Measurements from ENCODE around the gene RPP40. TPM values are rescaled to one million over a fixed set of nuclear protein-coding genes. Genes with fewer than 3 reads are reported as not detected.
"Not testable (repeated sequence)": the region's sequence is repeated elsewhere in the genome, so short reads cannot be mapped to it uniquely, and the experiment has no call there.

RPP40 gene, protein sequence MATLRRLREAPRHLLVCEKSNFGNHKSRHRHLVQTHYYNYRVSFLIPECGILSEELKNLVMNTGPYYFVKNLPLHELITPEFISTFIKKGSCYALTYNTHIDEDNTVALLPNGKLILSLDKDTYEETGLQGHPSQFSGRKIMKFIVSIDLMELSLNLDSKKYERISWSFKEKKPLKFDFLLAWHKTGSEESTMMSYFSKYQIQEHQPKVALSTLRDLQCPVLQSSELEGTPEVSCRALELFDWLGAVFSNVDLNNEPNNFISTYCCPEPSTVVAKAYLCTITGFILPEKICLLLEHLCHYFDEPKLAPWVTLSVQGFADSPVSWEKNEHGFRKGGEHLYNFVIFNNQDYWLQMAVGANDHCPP
- 13.4 and 15.0 TPM in 2 replicates for total RNA-seq

DNA sequence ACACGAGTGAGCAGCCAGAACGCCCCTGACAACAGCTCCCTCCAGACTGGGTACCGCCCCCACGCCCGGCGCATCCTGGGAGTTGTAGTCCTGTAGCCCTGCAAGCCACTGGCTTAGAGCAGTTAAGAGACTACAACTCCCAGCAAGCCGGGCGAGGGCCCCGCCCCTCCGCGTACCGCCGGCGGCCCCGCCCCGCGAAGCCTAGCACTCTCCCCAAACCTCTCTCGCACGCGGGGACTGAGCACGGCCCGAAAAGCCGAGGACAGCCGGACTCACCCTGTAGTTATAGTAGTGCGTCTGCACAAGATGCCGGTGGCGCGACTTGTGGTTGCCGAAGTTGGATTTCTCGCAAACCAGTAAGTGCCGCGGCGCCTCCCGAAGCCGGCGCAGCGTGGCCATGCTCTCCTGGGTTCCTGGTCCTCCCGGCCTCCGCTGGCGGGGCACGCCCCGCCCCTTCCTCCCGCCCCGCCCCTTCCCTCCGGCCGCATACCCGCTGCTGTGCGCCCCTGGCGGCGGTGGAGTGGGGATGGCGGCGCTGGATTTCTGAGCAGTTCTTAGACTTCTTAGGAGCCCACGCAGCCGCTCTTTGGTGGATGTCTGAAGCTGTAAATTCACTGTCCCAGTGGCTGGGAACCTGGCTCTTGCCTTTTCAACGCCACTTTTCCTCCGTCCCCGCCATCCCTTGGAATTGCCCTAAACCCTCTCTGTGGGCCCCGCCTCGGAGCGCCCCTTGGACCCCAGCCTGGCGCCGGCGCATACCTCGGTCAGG lies at the start of gene RPP40:
Gene RPP40 (minus strand): TSS at position 434 of the 769 bp plus-strand sequence. CDS start 35 bp downstream, at position 399.
- peak; percentile 98 for DNase-seq

DNA sequence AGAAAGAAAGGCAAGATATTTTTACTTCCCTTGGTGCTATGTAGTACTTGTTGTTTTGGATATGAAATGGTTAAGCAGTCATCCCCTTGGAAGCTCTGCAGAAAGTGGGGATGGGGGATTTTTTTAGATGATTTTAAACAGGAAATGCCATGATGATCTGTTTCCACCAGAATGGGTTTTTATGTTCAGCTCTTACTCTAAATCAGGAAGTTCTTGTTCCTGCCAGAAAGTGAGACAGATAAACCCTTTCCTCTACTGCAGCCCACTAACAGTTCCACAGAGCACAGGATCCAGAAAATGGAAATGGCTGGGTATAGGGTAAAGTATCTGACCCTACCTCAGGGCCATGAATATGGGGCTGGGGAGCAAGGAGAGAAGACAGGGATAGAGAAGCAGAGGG lies 49.2 kb upstream of the RPP40 start:
- DNase-seq = peak; percentile 78

DNA sequence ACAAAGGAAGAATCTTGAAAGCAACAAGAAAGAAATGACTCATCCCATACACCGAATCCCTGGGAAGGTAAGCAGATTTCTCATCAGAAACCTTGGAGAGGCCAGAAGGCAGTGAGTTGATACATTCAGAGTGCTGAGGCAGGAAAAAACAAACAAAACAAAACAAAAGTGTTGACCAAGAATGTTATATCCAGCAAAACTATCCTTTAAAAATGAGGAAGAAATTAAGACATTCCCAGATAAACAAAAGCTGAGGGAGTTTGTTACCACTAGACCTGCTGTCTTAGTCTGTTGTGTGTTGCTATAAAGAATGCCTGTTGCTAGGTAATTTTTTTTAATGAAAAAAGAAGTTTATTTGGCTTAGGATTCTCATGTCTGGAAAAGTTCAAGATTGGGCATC lies 47.6 kb upstream of the RPP40 start:
- DNase-seq = no peak

DNA sequence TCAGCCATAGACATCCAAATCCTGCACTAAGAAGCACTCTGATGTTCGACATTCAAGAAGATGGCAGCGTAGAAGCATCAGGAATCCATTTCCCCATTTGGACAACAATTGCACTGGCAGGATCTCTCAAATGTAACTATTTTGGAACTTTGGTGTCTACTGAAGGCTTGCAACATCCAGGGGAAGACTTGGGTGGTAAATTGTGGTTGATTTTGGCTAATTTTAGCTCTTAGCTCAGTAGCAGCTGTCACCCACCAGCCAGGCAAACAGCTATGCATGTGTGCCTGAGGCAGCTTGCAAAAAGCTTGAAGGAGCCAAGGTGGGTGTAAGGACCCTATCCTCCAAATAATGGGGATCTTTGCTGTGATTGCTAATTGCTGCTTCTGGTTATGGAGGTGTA lies 46.2 kb upstream of the RPP40 start:
- DNase-seq = no peak

DNA sequence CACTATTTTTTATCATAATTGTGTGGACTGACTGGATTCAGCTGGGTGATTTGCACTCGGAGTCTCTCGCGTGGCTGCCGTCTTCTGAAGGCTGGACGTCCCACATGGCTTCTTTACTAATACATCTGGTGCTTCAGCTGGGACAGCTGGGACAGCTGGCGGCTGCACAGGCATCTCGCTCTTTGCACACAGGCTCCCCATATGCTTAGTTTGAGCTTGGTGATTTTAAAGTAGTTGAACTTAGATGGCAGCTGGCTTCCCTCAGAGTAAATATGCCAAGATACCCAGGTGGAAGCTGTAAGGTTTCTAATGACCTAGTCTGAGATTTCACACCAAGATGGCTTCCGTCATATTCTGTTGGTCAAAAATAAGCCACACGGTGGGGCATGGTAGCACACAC lies 42.6 kb upstream of the RPP40 start:
- DNase-seq = no peak

DNA sequence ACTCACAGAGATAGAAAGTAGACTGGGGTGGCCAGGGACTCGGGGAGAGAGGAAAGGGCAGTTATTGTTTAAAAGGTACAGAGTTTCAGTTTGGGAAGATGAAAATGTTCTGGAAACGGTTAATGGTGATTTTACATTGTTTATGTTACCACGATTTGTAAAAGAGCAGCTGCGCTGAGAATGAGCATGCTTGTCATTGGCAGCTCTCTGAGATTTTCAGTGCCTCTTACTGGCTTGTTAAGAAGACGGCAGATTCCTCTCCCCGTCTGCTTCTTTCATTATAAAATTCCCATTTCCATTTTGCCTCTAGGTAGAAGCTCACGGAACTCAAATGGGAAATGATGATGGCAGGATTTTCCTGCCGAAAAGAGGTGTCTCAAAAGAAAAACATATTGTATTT lies 41.6 kb upstream of the RPP40 start:
- DNase-seq = no peak

DNA sequence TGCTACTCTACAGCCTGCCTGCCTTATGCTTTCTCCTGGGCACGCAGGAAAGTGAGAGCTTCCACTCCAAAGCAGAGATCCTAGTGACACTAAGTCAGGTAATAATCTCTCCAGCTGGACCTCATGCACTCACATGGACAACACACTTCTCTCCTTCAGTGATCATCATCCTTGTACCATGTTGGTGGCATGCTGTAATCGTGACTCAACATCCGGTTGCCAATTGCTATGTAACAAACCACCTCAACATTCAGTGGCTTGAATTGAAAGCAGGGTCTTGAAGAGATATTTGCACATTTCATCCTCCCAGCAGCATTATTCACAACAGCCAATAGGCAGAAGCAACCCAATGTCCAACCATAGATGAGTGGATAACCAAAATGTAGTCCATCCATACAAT lies 41.0 kb upstream of the RPP40 start:
- no peak for DNase-seq

DNA sequence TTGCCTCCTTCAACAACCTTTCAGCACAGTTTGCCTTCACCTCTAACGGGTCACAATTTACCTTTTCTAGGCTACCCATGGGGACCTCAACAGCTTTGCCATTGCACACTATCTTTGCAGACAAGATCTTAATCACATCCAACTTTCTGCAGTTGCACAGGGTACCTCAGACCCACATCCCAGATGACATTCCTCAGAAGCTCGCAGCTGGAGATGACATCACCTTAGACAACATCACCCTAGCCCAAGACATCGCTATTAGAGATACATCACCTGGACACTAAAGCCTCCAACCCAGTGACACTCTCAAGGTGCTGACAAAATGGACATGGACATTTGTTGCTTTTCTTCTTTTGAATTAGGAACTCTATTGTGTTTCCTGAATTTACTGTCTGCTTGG lies 38.6 kb upstream of the RPP40 start:
- DNase-seq = no peak

DNA sequence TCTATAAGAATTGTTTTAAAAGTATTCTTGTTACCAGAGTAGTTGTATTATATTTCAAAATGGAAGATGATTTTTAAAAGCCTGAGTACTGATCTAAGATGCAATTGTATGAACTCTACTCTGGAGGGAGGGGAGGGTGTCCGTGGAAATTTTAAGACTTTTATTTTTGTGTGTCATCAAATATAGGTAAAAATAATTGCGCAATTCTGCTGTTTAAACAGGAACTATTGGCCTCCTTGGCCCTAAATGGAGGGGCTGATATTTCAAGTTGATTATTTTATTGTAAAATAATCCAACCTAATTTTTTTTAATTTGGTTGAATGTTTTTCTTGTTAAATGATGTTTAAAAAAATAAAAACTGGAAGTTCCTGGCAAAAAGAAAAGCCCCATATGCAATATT lies 38.1 kb upstream of the RPP40 start:
- DNase-seq = no peak

DNA sequence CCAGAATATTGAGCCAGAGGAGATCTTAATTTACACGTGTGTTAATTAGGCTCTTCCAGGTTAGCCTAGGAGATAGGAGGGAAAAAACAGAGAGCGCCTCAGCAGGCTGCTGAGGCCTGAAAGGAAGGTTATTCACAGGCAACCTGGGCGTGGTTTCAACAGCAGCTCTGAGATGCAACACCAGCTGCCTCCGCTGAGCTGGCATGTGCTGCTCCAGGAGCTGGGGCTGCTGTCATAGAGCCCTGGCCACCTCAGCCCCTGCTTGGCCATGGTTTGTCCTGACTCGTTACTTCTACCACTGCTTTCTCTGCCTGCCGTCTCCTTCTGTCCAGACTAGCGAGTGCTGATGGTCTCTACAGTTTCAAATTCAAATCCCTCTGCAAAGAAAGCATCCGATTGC lies 32.4 kb upstream of the RPP40 start:
- DNase-seq = peak; percentile 53

DNA sequence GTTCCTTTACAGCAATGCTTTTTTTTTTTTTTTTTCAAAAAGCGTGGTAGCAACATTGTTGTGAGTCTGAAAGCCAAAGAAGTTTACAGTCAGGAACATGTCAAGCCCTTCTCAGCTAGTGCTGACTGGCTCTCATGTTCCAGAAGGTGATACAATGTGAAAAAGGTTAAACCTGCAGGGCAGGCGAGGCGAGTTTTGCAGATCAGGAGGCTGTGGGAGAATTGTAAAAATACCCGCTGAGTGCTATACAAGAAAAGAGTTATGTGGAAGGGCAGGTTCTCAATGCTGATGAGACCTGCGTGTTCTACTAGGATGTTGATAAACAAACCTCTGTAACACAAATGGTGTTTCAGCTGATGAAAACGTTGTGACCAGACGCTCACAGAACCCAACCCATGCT lies 30.9 kb upstream of the RPP40 start:
- DNase-seq = no peak

DNA sequence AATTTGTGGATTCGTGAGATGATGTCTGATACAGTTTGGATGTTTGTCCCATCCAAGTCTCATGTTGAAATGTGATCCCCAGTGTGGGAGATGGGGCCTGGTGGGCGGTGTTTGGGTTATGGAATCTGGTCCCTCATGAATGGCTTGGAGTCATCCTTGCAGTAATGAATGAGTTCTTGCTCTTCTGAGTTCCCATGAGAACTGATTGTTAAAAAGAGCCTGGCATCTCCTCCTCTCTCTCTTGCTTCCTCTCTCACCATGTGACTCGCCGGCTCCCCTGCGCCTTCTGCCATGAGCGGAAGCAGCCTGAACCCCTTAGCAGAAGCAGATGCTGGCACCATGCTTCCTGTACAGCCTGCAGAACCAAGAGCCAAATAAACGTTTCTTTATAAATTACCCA lies 30.5 kb upstream of the RPP40 start:
- DNase-seq = no peak

DNA sequence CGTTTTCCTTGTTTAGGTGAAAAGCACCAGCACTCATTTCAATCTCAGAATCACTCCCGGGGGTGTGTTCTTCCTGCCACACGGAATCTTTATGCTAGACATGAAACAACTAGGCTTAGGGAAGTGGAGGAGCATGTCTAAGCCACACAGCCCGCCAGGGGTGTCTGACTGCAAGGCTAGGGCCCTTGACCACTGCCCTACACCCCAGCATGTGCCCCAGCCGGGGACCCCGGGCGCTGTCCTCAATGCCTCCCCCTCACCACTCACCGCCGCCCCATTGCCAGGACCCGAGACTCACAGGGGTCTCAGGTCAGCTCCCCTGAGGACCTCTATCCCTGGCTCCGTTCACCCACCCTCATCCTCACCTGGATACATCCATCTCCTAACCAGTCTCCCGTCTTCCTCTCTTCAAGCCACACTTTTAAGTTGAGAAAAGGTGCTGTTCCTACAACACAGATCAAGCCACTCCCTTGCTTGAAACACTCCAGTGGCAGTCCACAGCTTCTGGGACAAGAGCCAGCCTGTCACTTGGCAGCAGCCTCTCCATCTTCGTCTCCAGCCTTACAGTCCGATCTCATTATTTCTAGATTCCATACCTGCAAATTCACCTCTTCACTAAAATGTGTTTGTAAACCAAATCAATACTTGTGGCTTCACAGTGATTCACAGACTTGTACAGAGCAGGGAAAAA lies 29.5 kb upstream of the RPP40 start:
- DNase-seq = not testable (repeated sequence)

DNA sequence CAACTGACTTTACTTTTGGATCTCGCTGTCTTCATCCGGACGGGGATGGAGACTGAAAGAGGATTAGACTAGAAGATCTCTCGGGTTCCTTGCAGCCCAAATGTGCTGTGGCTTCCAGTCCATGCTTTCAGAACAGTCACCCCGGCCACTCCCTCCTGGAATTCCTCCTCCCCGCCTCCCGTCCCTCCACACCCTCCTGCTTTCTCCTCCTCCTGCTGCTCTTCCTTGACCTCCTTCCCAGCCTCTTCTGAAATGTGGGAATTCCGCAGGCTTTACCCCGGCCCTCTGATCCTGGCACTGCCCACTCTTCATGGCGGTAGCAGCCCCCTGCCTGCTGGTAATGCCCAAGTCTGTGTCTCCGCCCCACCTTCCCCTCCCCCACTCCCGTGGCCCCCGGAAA lies 28.9 kb upstream of the RPP40 start:
- DNase-seq = peak; percentile 36

DNA sequence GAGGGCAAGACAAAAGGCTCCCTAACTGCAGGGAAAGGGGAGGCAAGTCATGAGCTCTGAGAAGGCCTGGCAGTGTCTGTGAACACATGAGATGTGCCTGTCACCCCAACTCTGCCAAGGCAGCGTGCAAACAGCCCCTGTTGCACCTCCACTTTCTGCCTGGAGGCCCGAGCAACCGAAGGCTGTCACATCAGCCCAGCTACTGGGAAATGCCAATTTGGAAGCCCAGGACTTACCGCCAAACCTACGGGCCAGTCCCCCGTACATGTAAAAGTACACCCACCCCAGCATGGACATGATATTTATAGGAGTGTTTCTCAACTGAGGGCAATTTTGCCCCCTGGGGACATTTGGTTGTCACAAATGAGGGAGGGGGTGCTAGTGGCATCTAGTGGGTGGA lies 27.3 kb upstream of the RPP40 start:
- no peak for DNase-seq

DNA sequence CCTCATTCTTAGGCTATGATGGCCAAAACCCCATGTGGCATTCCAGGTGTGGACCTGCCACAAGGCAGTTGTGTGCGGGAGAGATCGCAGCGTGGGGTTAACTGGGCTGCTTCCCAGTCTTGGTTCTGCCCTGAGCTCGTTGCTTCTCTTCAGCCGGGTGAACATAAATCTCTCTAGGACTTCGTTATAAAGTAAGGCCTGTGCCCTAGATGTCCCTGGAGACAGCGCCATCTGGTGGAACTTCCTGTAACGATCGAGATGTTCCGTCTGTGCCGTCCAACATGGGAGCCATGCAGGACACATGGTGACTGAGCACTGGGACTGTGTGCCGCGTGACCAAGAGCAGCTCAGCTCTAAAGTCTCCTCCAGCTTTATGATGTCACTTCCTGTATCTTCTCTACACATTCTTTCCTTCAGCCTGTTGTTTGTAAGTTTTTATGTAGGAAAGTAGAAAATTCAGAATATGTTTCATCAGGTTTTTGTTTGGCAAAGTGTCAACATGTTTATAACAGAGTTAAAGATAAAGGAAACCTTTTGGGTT lies 26.8 kb upstream of the RPP40 start:
- peak; percentile 92 for DNase-seq

DNA sequence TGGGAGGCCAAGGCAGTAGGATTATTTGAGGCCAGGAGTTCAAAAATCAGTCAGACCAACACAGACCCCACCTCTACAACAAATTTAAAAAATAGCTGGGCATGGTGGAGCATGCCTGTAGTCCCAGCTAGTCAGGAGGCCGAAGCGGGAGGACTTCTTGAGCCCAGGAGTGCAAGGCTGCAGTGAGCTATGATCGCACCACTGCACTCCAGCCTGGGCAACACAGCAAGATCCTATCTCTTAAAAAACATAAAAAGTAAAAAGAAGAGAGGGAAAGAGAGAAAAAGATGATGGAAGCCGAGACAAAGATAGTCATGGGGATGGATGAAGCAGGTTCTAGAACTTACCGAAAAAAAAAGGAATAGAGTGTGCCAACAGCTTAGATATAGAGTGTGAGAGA lies 25.8 kb upstream of the RPP40 start:
- no peak for DNase-seq

DNA sequence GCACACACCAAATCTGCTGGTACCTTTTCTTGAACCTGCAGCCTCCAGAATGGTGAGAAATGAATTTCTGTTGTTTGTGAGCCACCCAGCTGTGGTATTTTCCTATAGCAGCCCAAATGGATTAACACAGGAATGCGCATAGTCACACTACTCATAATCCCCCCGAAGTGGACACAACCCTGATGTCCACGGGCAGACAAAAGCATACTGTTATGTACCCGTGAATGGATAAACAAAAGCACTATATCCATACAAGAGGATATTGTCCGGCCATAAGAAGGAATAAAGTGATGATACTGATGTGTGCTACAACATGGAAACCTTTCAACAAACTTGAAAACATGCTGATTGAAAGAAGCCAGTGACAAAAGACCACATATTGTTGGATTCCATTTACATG lies 25.1 kb upstream of the RPP40 start:
- no peak for DNase-seq

DNA sequence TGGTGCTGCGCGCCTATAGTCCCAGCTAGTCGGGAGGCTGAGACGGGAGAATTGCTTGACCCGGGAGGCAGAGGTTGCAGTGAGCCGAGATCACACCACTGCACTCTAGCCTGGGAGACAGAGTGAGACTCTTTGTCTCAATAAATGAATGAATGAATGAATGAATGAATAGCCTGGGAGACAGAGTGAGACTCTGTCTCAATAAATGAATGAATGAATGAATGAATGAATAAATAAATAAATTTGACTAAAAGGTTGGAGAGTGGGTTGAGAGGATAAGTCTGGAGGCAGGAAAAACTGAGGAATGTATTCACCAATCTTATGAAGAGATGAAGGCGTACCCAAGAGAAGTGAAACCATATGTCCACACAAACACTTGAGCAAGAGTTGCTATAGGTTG lies 24.5 kb upstream of the RPP40 start:
- no peak for DNase-seq

DNA sequence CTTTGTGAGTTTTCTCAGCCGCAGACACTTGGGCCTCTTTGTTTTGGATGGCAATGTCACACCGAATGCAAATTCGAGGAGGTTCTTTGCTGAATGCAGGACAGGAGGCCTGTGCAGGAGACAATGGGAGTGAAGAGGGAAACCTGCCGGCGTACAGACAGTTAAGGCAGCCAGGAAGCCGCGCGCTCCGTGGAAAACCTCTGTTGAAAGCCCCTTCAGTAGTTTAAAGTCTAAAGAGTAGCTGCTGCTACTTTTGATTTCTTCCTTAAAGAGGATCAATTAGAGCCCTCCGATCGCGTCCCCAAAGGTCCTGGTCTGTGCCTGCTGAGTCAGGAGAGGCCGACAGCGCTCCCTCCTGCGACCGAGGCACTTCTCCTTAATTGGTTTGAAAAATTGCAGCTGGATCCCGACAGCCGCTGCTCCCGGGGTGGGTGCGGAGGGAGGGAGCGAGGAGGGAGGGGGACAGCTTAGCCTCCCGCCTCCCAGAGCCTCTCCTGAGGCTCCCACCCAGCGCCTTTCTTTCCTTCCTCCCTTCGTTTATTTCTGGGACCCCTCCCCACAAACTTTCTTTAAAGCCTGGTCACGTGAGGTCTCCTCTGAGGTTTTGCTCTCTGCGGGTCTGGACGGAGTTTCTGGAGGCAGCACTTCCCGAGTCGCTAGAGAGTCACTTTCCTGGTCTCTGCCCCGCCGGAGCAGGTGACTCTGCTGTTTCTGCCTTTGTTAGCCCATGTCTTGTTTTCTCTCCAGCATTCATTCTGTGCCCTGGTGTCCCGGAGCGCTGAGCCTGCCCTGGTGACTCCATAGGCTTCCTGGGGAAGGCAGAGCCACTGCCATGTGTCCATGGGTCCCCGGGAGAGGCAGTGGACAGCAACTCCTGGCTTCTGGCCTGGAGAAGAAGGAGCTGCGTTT lies 22.3 kb upstream of the RPP40 start:
- peak; percentile 52 for DNase-seq

DNA sequence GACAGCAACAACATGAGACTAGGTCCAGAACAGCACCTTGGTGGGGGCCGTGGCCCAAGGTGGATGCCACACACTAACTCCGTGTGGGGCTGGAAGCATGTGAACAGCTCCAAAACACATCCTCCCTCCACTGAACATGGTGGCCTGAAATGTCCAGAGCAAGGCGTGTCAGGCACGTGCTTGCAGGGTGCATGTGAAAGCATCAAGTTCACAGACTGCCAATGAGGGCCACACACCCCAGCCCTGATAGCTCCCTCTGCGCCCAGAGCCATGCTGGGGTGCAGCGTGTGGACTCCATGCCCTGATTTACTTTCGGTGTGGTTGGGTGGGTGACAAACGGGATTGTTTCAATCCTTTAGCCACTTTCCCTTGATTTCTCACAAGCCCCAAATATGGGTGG lies 20.1 kb upstream of the RPP40 start:
- no peak for DNase-seq

DNA sequence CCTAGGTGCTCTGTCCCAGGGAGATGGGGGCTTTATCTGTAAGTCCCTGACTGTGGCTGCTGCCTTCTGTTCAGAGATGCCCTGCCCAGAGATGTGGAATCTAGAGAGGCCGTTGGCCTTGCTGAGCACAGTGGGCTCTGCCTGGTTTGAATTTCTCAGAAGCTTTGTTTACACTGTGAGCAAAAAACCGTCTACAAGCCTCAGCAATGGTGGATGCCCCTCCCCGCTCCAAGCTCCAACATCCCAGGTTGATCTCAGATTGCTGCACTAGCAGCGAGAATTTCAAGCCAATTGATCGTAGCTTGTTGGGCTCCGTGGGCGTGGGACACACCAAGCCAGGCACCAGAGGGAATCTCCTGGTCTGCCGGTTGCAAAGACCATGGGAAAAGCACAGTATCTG lies 16.3 kb upstream of the RPP40 start:
- no peak for DNase-seq
